Kidney tubule cell (primary cell): ENCODE measurements around the gene SLC39A8.

ENCODE experiments used
- DNase-seq: peaks from one replicate; pipeline ENCODE4 v3.0.0-alpha.2; 2018; ENCODE audit warnings: low spot score

Gene SLC39A8

DNA sequence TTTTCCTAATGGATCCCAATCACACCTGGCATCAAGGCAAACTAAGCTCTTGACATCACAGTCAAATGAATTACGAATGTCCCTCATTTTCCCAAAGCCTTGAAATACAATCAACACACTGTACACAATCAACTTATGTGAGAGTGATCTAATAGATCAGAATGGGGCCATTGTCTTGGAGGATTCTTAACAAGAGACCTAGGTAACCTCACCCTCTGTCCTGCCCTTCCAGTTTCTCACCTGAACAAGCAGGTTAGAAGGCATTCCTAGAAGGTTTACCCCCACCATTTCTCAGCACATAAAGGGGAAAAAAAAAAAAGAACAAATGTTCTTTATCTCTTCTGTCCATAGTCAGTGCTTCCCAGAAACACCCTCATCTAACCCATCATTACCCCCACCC, 6.3 kb downstream of the SLC39A8 start:
- no peak for DNase-seq

- peak; percentile 22 for DNase-seq
These were observed 6.9 kb downstream of the SLC39A8 start for GRCh38 chr4:102338405-102338804.

DNA sequence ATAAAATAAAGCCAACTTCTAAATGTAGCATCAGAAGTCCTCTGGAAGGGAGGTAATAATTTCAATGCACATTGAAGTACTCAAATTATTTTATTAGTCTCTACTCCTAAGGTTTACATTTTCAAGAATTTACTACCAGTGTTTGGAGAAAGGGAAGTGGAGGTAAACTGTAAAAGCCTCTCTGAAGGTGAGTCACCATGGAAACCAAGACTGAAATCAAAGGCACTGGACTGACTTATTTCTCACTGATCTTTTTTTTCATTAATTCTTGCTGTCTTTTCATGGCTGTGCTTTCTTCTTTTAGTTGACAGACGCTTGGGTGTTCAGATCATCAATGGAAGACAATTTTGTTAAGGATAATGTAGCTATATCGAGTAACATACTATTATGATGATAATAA, 9.7 kb downstream of the SLC39A8 start:
- DNase-seq = peak; percentile 26

GRCh38 chr4:102334624-102335023, 10.7 kb downstream of the SLC39A8 start:
- peak; percentile 16 for DNase-seq

DNA sequence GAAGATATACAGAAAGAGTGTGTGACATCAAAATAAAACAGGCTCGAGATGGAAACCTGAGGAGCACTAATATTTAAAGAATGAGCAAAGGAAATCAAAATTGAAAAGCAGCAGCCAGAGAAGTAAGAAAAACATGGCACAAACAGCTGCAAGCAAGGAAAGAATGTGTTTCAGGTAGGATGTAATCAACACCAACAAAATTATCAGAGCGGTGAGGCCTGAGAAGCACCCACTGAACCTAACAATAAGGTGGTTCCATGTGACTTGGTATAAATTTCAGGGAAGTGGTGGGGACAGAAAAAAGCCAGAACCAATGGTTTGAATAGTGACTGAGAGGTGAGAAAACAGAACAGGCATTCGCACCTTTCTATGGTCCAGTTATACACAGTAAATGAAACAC, 11.5 kb downstream of the SLC39A8 start:
- no peak for DNase-seq

DNA sequence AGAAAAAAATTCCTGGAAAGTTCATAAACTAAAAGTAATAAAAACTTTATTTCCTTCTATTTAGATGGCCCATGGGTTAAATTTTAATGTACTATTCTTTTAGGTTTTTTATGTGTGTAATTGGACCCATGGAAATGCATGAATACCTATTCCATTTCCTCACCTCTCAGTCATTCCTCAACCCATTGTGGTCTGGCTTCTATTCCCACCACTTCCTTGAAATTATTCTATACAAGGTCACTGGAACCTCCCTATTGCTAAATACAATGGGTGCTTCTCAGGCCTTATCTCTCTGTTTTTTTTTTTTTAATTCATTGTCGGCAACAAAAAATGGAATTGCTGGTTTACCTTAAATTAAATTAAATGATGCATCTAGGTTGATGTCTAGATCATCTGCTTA, 17.2 kb downstream of the SLC39A8 start:
- DNase-seq = peak; percentile 86

DNA sequence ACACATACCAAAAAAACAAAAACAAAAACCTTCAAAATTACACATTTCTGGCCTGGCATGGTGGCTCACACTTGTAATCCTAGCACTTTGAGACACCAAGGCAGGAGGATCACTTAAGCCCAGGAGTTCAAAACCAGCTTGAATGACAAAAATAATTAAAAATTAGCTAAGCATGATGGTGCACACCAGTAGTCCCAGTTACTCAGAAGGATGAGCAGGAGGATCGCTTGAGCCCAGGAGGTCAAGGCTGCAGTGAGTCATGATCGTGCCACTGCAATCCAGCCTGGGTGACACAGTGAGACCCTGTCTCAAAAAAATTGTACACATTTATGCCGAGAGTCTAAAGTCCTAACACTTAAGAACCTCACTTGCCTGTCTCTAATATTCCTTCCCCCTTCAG, 18.3 kb downstream of the SLC39A8 start:
- peak; percentile 80 for DNase-seq

GRCh38 chr4:102324730-102325129, 20.6 kb downstream of the SLC39A8 start:
- DNase-seq = peak; percentile 40

- DNase-seq = no peak
These were observed 22.5 kb downstream of the SLC39A8 start for GRCh38 chr4:102322736-102323135.

GRCh38 chr4:102321260-102321995, 23.9 kb downstream of the SLC39A8 start:
- DNase-seq = peak; percentile 50

GRCh38 chr4:102319594-102319993, 25.7 kb downstream of the SLC39A8 start:
- peak; percentile 16 for DNase-seq

DNA sequence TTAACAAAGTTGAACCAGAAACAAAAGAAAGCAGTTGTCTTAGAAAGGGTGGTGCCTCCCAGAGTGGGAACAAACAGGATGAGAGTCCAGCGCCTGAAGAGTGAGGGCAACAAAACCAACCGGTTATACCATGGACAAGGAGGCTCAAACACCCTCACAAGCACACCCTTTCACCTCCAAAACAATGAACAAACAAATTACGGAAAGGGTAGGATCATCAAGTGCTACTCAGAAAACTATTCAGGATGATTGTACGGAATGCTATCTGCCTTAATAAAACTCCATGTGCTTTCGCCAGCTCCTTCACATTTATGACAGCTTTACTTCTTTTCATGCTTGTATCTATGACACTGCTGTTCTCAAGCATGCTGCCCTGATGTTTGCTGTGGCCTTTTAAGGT, 26.8 kb downstream of the SLC39A8 start:
- no peak for DNase-seq

- DNase-seq = no peak
These were observed 27.2 kb downstream of the SLC39A8 start for GRCh38 chr4:102318105-102318504.

GRCh38 chr4:102317459-102317858, 27.8 kb downstream of the SLC39A8 start:
- DNase-seq = no peak

GRCh38 chr4:102316585-102316984, 28.7 kb downstream of the SLC39A8 start:
- no peak for DNase-seq

- no peak for DNase-seq
These were observed 29.8 kb downstream of the SLC39A8 start for GRCh38 chr4:102315532-102315931.

DNA sequence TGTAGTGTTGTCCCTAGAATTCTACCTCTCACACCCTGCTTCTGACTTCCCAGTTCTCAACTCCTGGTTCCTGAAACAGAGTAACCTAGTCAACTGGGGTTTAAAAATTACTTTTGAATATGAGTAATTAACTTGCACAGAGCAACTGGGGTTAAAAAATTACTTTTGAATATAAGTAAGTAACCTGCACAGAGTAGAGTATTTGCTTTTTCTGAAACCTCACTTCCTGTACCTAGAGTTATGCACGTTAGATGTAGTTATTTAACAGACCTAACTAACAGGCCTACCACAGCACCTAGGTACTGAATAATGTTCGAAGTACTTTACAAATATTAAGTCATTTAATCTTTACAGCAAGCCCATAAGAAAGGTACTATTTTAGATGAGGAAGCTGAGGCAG, 32.9 kb downstream of the SLC39A8 start:
- DNase-seq = peak; percentile 32

- no peak for DNase-seq
These were observed 33.4 kb downstream of the SLC39A8 start for GRCh38 chr4:102311912-102312311.

DNA sequence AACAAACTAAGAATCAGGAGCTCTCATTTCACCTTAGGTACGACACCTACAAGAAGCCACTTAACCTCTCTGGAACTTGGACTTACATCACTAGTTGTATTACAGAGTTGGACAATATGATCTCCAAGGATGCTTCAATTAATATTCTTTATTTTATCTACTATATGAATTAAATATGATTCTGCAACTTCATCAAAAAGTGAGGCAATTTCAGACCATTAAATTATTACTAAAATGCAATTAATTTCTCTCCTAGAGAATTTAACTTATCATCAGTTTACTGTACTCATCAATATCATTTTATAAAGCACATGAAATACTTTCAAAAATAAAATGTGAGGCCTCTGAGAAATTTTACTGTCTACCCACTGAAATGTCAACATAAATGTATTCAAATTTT, 33.9 kb downstream of the SLC39A8 start:
- DNase-seq = no peak

GRCh38 chr4:102308032-102308799, 37.1 kb downstream of the SLC39A8 start:
- DNase-seq = peak; percentile 8

GRCh38 chr4:102305666-102306065, 39.6 kb downstream of the SLC39A8 start:
- DNase-seq = no peak

- no peak for DNase-seq
These were observed 42.5 kb downstream of the SLC39A8 start for GRCh38 chr4:102302762-102303161.

DNA sequence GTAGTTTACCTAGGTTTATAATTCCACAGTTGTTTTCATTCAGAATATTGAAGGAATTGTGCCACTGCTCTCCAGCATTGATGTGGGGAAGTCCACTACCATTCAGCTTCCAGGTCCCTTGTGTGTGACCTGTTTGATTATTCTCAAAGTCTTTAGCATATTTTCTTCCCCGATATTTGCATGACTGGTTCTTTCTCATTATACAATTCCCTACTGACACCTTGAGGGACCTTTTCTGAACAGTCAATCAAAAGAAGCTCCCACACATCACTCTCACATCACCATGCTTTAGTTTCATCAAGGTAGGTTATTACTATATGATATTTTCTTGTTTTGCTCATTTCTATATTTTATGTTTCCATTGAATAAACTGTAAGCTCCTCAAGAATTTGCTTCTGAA, 44.1 kb downstream of the SLC39A8 start:
- DNase-seq = no peak
